HEK293 (cell line): ENCODE results near the gene S100A4.

Experiments
- CTCF ChIA-PET: fragments of 350-600 bp; formaldehyde crosslinking; extraction: SDS; loops from one replicate; lab custom pipeline; 2021; ENCODE audit warnings: antibody characterized with exemption; lab: Yijun Ruan, JAX
- POLR2A ChIA-PET: fragments of 300-600 bp; formaldehyde crosslinking; extraction: SDS; loops from one replicate; lab custom pipeline; 2020; ENCODE audit warnings: antibody characterized with exemption, inconsistent platforms; lab: Yijun Ruan, JAX
- H3K27ac ChIP-seq: fragments of 200-500 bp; sonication (Bioruptor generic); 2 replicates; pipeline ENCODE4 v1.5.1; 2014; ENCODE audit warnings: low read depth, low read length, control low read depth, inconsistent platforms; ENCODE audit errors: extremely low read depth
- H3K36me3 ChIP-seq, 2 experiments: fragments of 200-500 bp in 1 of 2; sonication (Bioruptor generic) in 1 of 2; 1 replicate in 1 of 2; 2 replicates in 1 of 2; pipeline ENCODE4 v1.5.1; 2014 to 2017; ENCODE audit warnings: inconsistent platforms in 2 of 2, low read length in 2 of 2; ENCODE audit not compliant: control insufficient read depth in 2 of 2, insufficient read depth in 1 of 2
- H3K4me1 ChIP-seq: fragments of 200-500 bp; sonication (Bioruptor generic); 2 replicates; pipeline ENCODE4 v1.5.1; 2014; ENCODE audit warnings: mild to moderate bottlenecking, low read length, inconsistent platforms; ENCODE audit not compliant: control insufficient read depth, insufficient read depth
- H3K4me3 ChIP-seq: 2 replicates; pipeline ENCODE4 v1.5.1; 2011; ENCODE audit warnings: low read depth, mild to moderate bottlenecking, control low read depth, low read length, moderate library complexity
- H3K9me3 ChIP-seq: fragments of 200-500 bp; sonication (Bioruptor generic); 2 replicates; pipeline ENCODE4 v1.5.1; 2014; ENCODE audit warnings: low read depth, low read length, inconsistent platforms; ENCODE audit not compliant: control insufficient read depth, insufficient read depth
- EGR2 ChIP-seq: fragments of 450-650 bp; formaldehyde crosslinking; IDR thresholded peaks from 2 replicates; pipeline ENCODE4 v1.5.1; 2016; ENCODE audit warnings: low read depth, missing biosample characterization, missing genetic modification characterization
- HIC1 ChIP-seq: fragments of 450-650 bp; formaldehyde crosslinking; IDR thresholded peaks from 2 replicates; pipeline ENCODE4 v1.5.1; 2016; ENCODE audit warnings: missing biosample characterization, missing genetic modification characterization
- KLF10 ChIP-seq: fragments of 450-650 bp; IDR thresholded peaks from 2 replicates; pipeline ENCODE4 v1.5.1; 2018; ENCODE audit warnings: missing biosample characterization, mild to moderate bottlenecking, missing genetic modification characterization
- KLF17 ChIP-seq: fragments of 450-650 bp; formaldehyde crosslinking; IDR thresholded peaks from 2 replicates; pipeline ENCODE4 v1.5.1; 2016; ENCODE audit warnings: missing biosample characterization, missing genetic modification characterization
- KLF8 ChIP-seq: fragments of 450-650 bp; formaldehyde crosslinking; IDR thresholded peaks from 2 replicates; pipeline ENCODE4 v1.5.1; 2016; ENCODE audit warnings: missing biosample characterization, missing genetic modification characterization
- PATZ1 ChIP-seq: fragments of 450-650 bp; formaldehyde crosslinking; IDR thresholded peaks from 2 replicates; pipeline ENCODE4 v1.5.1; 2016; ENCODE audit warnings: missing biosample characterization, missing genetic modification characterization
- PRDM10 ChIP-seq: fragments of 450-650 bp; formaldehyde crosslinking; IDR thresholded peaks from 2 replicates; pipeline ENCODE4 v1.5.1; 2016; ENCODE audit warnings: missing biosample characterization, missing genetic modification characterization
- PRDM6 ChIP-seq: fragments of 450-650 bp; formaldehyde crosslinking; IDR thresholded peaks from 2 replicates; pipeline ENCODE4 v1.5.1; 2017; ENCODE audit warnings: missing biosample characterization, missing genetic modification characterization
- SALL2 ChIP-seq: fragments of 450-650 bp; formaldehyde crosslinking; IDR thresholded peaks from 2 replicates; pipeline ENCODE4 v1.5.0; 2017; ENCODE audit warnings: missing biosample characterization, mild to moderate bottlenecking, missing genetic modification characterization, borderline replicate concordance
- SP7 ChIP-seq: fragments of 450-650 bp; formaldehyde crosslinking; IDR thresholded peaks from 2 replicates; pipeline ENCODE4 v1.5.1; 2016; ENCODE audit warnings: missing biosample characterization, missing genetic modification characterization
- ZBTB20 ChIP-seq: fragments of 450-650 bp; formaldehyde crosslinking; IDR thresholded peaks from 2 replicates; pipeline ENCODE4 v1.5.1; 2016; ENCODE audit warnings: missing biosample characterization, missing genetic modification characterization
- ZBTB26 ChIP-seq: fragments of 450-650 bp; formaldehyde crosslinking; optimal IDR thresholded peaks from 2 replicates; pipeline ENCODE3; 2016; ENCODE audit warnings: missing biosample characterization, mild to moderate bottlenecking, missing genetic modification characterization
- ZFHX2 ChIP-seq: fragments of 450-650 bp; formaldehyde crosslinking; conservative IDR thresholded peaks from 2 replicates; pipeline ENCODE4 v1.5.1; 2016; ENCODE audit warnings: missing biosample characterization, missing genetic modification characterization
- ZIC2 ChIP-seq: fragments of 450-650 bp; formaldehyde crosslinking; IDR thresholded peaks from 2 replicates; pipeline ENCODE4 v1.5.1; 2016; ENCODE audit warnings: missing biosample characterization, missing genetic modification characterization
- ZNF184 ChIP-seq: fragments of 450-650 bp; IDR thresholded peaks from 2 replicates; pipeline ENCODE4 v1.5.1; 2018; ENCODE audit warnings: missing biosample characterization, mild to moderate bottlenecking, missing genetic modification characterization
- ZNF366 ChIP-seq: fragments of 450-650 bp; formaldehyde crosslinking; conservative IDR thresholded peaks from 2 replicates; pipeline ENCODE4 v1.5.1; 2016; ENCODE audit warnings: missing biosample characterization, missing genetic modification characterization
- ZNF398 ChIP-seq: fragments of 450-650 bp; formaldehyde crosslinking; IDR thresholded peaks from 2 replicates; pipeline ENCODE4 v1.5.1; 2017; ENCODE audit warnings: missing biosample characterization, missing genetic modification characterization
- ZNF530 ChIP-seq: fragments of 450-650 bp; formaldehyde crosslinking; IDR thresholded peaks from 2 replicates; pipeline ENCODE4 v1.5.1; 2016; ENCODE audit warnings: low read depth, missing biosample characterization, missing genetic modification characterization
- ZNF629 ChIP-seq: fragments of 450-650 bp; formaldehyde crosslinking; IDR thresholded peaks from 2 replicates; pipeline ENCODE4 v1.5.1; 2017; ENCODE audit warnings: missing biosample characterization, missing genetic modification characterization

The S100A4 gene

GRCh38 chr1:153567621-153568366, 22.2 kb upstream of the S100A4 start:
- ChIA-PET CTCF (interaction anchor here (0.6 to 6.3 kb wide), 32 partner anchors 9 to 225 kb away, joined by 3 to 148 read pairs (median 5); partner anchors contain the start of genes CHTOP, S100A1, S100A13 and S100A3), POLR2A (interaction anchor here (0.9 to 2.2 kb wide), 15 partner anchors 8 to 66 kb away, joined by 3 to 11 read pairs (median 4); partner anchors contain the start of genes CHTOP, S100A13 and S100A4)
- peaks cover 7% of the 10 kb centered on the region for H3K4me1 ChIP-seq
- H3K36me3 ChIP-seq, result no peaks in the 10 kb centered on the region
- H3K27ac ChIP-seq, result peak overlapping the region; percentile 12; the same call in 1 of the 2 replicates
- no peak overlapping the region for H3K4me3 ChIP-seq
- H3K9me3 ChIP-seq, result no peaks in the 10 kb centered on the region
- peak; percentile 65 for TF ChIP-seq SP7
- TF ChIP-seq ZBTB20 (tag by site-specific recombination), result peak; percentile 12; the same call in 1 of the 2 replicates
- TF ChIP-seq SALL2 (tag by site-specific recombination), result no peak
- TF ChIP-seq PRDM6 (tag by site-specific recombination), result no peak
- TF ChIP-seq ZNF184 (tag by site-specific recombination), result peak; percentile 43; the same call in 1 of the 2 replicates
- peak; percentile 38; the same call in 1 of the 2 replicates for TF ChIP-seq KLF10 (tag by site-specific recombination)
- TF ChIP-seq PATZ1, result peak; percentile 13; the same call in 1 of the 2 replicates
- TF ChIP-seq ZNF366 (tag by site-specific recombination), result peak; percentile 16; the same call in 1 of the 2 replicates
- peak; percentile 60 for TF ChIP-seq ZIC2 (tag by site-specific recombination)
- peak; percentile 52; the same call in 1 of the 2 replicates for TF ChIP-seq HIC1 (tag by site-specific recombination)
- TF ChIP-seq ZNF629 (tag by site-specific recombination), result peak; percentile 67
- TF ChIP-seq EGR2 (tag by site-specific recombination), result peak; percentile 62
- TF ChIP-seq KLF8, result 0 out of 2 replicates have a peak, but pooled peaks have one; percentile 55
- peak; percentile 75 for TF ChIP-seq ZFHX2 (tag by site-specific recombination)
- peak; percentile 69 for TF ChIP-seq KLF17 (tag by site-specific recombination)
- TF ChIP-seq ZNF398 (tag by site-specific recombination), result peak; percentile 56; the same call in 1 of the 2 replicates
- no peak for TF ChIP-seq ZBTB26 (tag by site-specific recombination)
- no peak for TF ChIP-seq ZNF530
- 0 out of 2 replicates have a peak, but pooled peaks have one; percentile 28 for TF ChIP-seq PRDM10 (tag by site-specific recombination)
